Uterus (tissue), 2 donors: ENCODE measurements around the gene ADAMTS12.

Experiments
- CTCF ChIP-seq, 4 experiments: fragments of 200-600 bp in 2 of 4; fragments of 450-650 bp in 2 of 4; sonication (generic) in 2 of 4; IDR thresholded peaks; one replicate each; pipeline ENCODE4 v1.5.1; 2016 to 2019; ENCODE audit warnings: antibody characterized with exemption in 4 of 4, mild to moderate bottlenecking in 2 of 4, moderate library complexity in 1 of 4
- POLR2A ChIP-seq, 2 donors: fragments of 450-650 bp; IDR thresholded peaks; one replicate each; pipeline ENCODE4 v1.6.1; 2016; ENCODE audit warnings: antibody characterized with exemption in 2 of 2, mild to moderate bottlenecking in 1 of 2, moderate library complexity in 1 of 2

DNA sequence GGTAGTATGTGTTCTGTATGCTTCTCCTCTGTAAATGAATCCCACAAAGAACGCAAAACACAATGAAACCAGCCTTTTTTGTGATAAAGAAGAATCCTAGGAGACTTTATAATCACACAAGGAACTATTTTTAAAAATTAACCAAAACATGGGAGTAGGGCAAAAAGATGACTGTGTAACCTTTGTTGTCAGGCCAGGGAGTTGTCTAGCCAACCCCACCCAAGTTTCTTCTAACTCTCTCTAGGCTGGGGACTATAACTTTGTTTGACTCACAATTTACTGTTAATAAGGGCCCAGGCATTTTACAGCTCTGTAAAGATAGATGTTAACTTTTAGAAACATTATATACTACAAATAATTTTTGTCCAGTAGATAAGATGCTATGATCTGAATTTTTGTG lies 176.1 kb downstream of the ADAMTS12 start:
- no peak for TF ChIP-seq CTCF (IDR thresholded peaks at IDR 0.05)
- TF ChIP-seq POLR2A (IDR thresholded peaks at IDR 0.05): no peak
